ENCODE results near the gene LRRC8D.
"Not testable (repeated sequence)": the region's sequence is repeated elsewhere in the genome, so short reads cannot be mapped to it uniquely, and the experiment has no call there.

Gene LRRC8D

GRCh38 chr1:89917353-89917752 lies 96.5 kb downstream of the LRRC8D start:
- H3K9me3 ChIP-seq (ENCODE audit: control insufficient read depth, insufficient read depth, low read length): no peaks in the 10 kb centered on the region
- no peaks in the 10 kb centered on the region for H3K36me3 ChIP-seq (ENCODE audit: control insufficient read depth, insufficient read depth, low read length)
- no peak overlapping the region for H3K9ac ChIP-seq (ENCODE audit: low read depth, low read length)
- no peaks in the 10 kb centered on the region for H3K27me3 ChIP-seq (ENCODE audit: control insufficient read depth, insufficient read depth, low read length)
- H3K4me1 ChIP-seq (ENCODE audit: control insufficient read depth, insufficient read depth, low read length): peaks cover 28% of the 10 kb centered on the region
- no peak overlapping the region for H3K4me3 ChIP-seq (ENCODE audit: low read depth, low read length)

- no peaks in the 10 kb centered on the region for H3K36me3 ChIP-seq (ENCODE audit: control insufficient read depth, insufficient read depth, low read length)
- no peak overlapping the region for H3K9ac ChIP-seq (ENCODE audit: low read depth, low read length)
- H3K27me3 ChIP-seq (ENCODE audit: control insufficient read depth, insufficient read depth, low read length): no peaks in the 10 kb centered on the region
- peaks cover 20% of the 10 kb centered on the region for H3K4me1 ChIP-seq (ENCODE audit: control insufficient read depth, insufficient read depth, low read length)
- H3K4me3 ChIP-seq (ENCODE audit: low read depth, low read length): no peak overlapping the region
- no peaks in the 10 kb centered on the region for H3K9me3 ChIP-seq (ENCODE audit: control insufficient read depth, insufficient read depth, low read length)
Measured at GRCh38 chr1:89918127-89918793, 97.4 kb downstream of the LRRC8D start.

- H3K36me3 ChIP-seq (ENCODE audit: control insufficient read depth, insufficient read depth, low read length): no peaks in the 10 kb centered on the region
- H3K9ac ChIP-seq (ENCODE audit: low read depth, low read length): no peak overlapping the region
- no peaks in the 10 kb centered on the region for H3K9me3 ChIP-seq (ENCODE audit: control insufficient read depth, insufficient read depth, low read length)
- H3K4me3 ChIP-seq (ENCODE audit: low read depth, low read length): no peak overlapping the region
- no peaks in the 10 kb centered on the region for H3K27me3 ChIP-seq (ENCODE audit: control insufficient read depth, insufficient read depth, low read length)
- H3K4me1 ChIP-seq (ENCODE audit: control insufficient read depth, insufficient read depth, low read length): peaks cover 19% of the 10 kb centered on the region
Measured at GRCh38 chr1:89918794-89919155, 97.9 kb downstream of the LRRC8D start.

- Histone ChIP-seq H3K36me3 (ENCODE audit: control insufficient read depth, insufficient read depth, low read length) (no peaks in the 10 kb centered on the region), H3K4me1 (ENCODE audit: control insufficient read depth, insufficient read depth, low read length) (peaks cover 19% of the 10 kb centered on the region), H3K4me3 (ENCODE audit: low read depth, low read length) (no peak overlapping the region), H3K27me3 (ENCODE audit: control insufficient read depth, insufficient read depth, low read length) (no peaks in the 10 kb centered on the region), H3K9me3 (ENCODE audit: control insufficient read depth, insufficient read depth, low read length) (no peaks in the 10 kb centered on the region), H3K9ac (ENCODE audit: low read depth, low read length) (no peak overlapping the region)
Measured at GRCh38 chr1:89919174-89919573, 98.3 kb downstream of the LRRC8D start.

- Histone ChIP-seq H3K27me3 (ENCODE audit: control insufficient read depth, insufficient read depth, low read length) (no peaks in the 10 kb centered on the region), H3K9me3 (ENCODE audit: control insufficient read depth, insufficient read depth, low read length) (no peaks in the 10 kb centered on the region), H3K4me1 (ENCODE audit: control insufficient read depth, insufficient read depth, low read length) (peaks cover 16% of the 10 kb centered on the region), H3K36me3 (ENCODE audit: control insufficient read depth, insufficient read depth, low read length) (no peaks in the 10 kb centered on the region), H3K9ac (ENCODE audit: low read depth, low read length) (no peak overlapping the region), H3K4me3 (ENCODE audit: low read depth, low read length) (no peak overlapping the region)
Measured at GRCh38 chr1:89922911-89923310, 102.1 kb downstream of the LRRC8D start.

GRCh38 chr1:89923517-89923916 lies 102.7 kb downstream of the LRRC8D start:
- no peak overlapping the region for H3K4me3 ChIP-seq (ENCODE audit: low read depth, low read length)
- peaks cover 11% of the 10 kb centered on the region for H3K4me1 ChIP-seq (ENCODE audit: control insufficient read depth, insufficient read depth, low read length)
- H3K9ac ChIP-seq (ENCODE audit: low read depth, low read length): no peak overlapping the region
- no peaks in the 10 kb centered on the region for H3K27me3 ChIP-seq (ENCODE audit: control insufficient read depth, insufficient read depth, low read length)
- no peaks in the 10 kb centered on the region for H3K36me3 ChIP-seq (ENCODE audit: control insufficient read depth, insufficient read depth, low read length)
- no peaks in the 10 kb centered on the region for H3K9me3 ChIP-seq (ENCODE audit: control insufficient read depth, insufficient read depth, low read length)

- H3K4me1 ChIP-seq (ENCODE audit: control insufficient read depth, insufficient read depth, low read length): peaks cover 12% of the 10 kb centered on the region
- not testable (repeated sequence) for H3K9ac ChIP-seq (ENCODE audit: low read depth, low read length); H3K36me3 ChIP-seq (ENCODE audit: control insufficient read depth, insufficient read depth, low read length); H3K27me3 ChIP-seq (ENCODE audit: control insufficient read depth, insufficient read depth, low read length); H3K4me3 ChIP-seq (ENCODE audit: low read depth, low read length); H3K9me3 ChIP-seq (ENCODE audit: control insufficient read depth, insufficient read depth, low read length)
Measured at GRCh38 chr1:89924075-89924474, 103.2 kb downstream of the LRRC8D start.

- H3K4me1 ChIP-seq (ENCODE audit: control insufficient read depth, insufficient read depth, low read length): peaks cover 20% of the 10 kb centered on the region
- H3K27me3 ChIP-seq (ENCODE audit: control insufficient read depth, insufficient read depth, low read length): no peaks in the 10 kb centered on the region
- no peaks in the 10 kb centered on the region for H3K36me3 ChIP-seq (ENCODE audit: control insufficient read depth, insufficient read depth, low read length)
- H3K9me3 ChIP-seq (ENCODE audit: control insufficient read depth, insufficient read depth, low read length): no peaks in the 10 kb centered on the region
- H3K9ac ChIP-seq (ENCODE audit: low read depth, low read length): no peak overlapping the region
- no peak overlapping the region for H3K4me3 ChIP-seq (ENCODE audit: low read depth, low read length)
Measured at GRCh38 chr1:89927049-89927448, 106.2 kb downstream of the LRRC8D start.

GRCh38 chr1:89927478-89927877 lies 106.6 kb downstream of the LRRC8D start:
- Histone ChIP-seq H3K9ac (ENCODE audit: low read depth, low read length) (no peak overlapping the region), H3K4me3 (ENCODE audit: low read depth, low read length) (no peak overlapping the region), H3K4me1 (ENCODE audit: control insufficient read depth, insufficient read depth, low read length) (peaks cover 23% of the 10 kb centered on the region), H3K36me3 (ENCODE audit: control insufficient read depth, insufficient read depth, low read length) (no peaks in the 10 kb centered on the region), H3K27me3 (ENCODE audit: control insufficient read depth, insufficient read depth, low read length) (no peaks in the 10 kb centered on the region), H3K9me3 (ENCODE audit: control insufficient read depth, insufficient read depth, low read length) (no peaks in the 10 kb centered on the region)

GRCh38 chr1:89928506-89928905 lies 107.7 kb downstream of the LRRC8D start:
- no peak overlapping the region for H3K4me3 ChIP-seq (ENCODE audit: low read depth, low read length)
- H3K27me3 ChIP-seq (ENCODE audit: control insufficient read depth, insufficient read depth, low read length): no peaks in the 10 kb centered on the region
- peaks cover 5% of the 10 kb centered on the region for H3K36me3 ChIP-seq (ENCODE audit: control insufficient read depth, insufficient read depth, low read length)
- H3K9me3 ChIP-seq (ENCODE audit: control insufficient read depth, insufficient read depth, low read length): no peaks in the 10 kb centered on the region
- H3K9ac ChIP-seq (ENCODE audit: low read depth, low read length): no peak overlapping the region
- peaks cover 31% of the 10 kb centered on the region for H3K4me1 ChIP-seq (ENCODE audit: control insufficient read depth, insufficient read depth, low read length)

- Histone ChIP-seq H3K9ac (ENCODE audit: low read depth, low read length) (no peak overlapping the region), H3K36me3 (ENCODE audit: control insufficient read depth, insufficient read depth, low read length) (peaks cover 10% of the 10 kb centered on the region), H3K4me3 (ENCODE audit: low read depth, low read length) (peak overlapping the region; percentile 3), H3K9me3 (ENCODE audit: control insufficient read depth, insufficient read depth, low read length) (no peaks in the 10 kb centered on the region), H3K27me3 (ENCODE audit: control insufficient read depth, insufficient read depth, low read length) (no peaks in the 10 kb centered on the region), H3K4me1 (ENCODE audit: control insufficient read depth, insufficient read depth, low read length) (peaks cover 31% of the 10 kb centered on the region)
Measured at GRCh38 chr1:89929467-89930063, 108.7 kb downstream of the LRRC8D start.

GRCh38 chr1:89930579-89930978 lies 109.7 kb downstream of the LRRC8D start:
- no peak overlapping the region for H3K4me3 ChIP-seq (ENCODE audit: low read depth, low read length)
- no peaks in the 10 kb centered on the region for H3K9me3 ChIP-seq (ENCODE audit: control insufficient read depth, insufficient read depth, low read length)
- no peaks in the 10 kb centered on the region for H3K27me3 ChIP-seq (ENCODE audit: control insufficient read depth, insufficient read depth, low read length)
- H3K9ac ChIP-seq (ENCODE audit: low read depth, low read length): no peak overlapping the region
- H3K4me1 ChIP-seq (ENCODE audit: control insufficient read depth, insufficient read depth, low read length): peaks cover 34% of the 10 kb centered on the region
- peaks cover 10% of the 10 kb centered on the region for H3K36me3 ChIP-seq (ENCODE audit: control insufficient read depth, insufficient read depth, low read length)
